ENCODE data around the gene AMBP.
"Not testable (repeated sequence)": the region's sequence is repeated elsewhere in the genome, so short reads cannot be mapped to it uniquely, and the experiment has no call there.

AMBP gene

DNA sequence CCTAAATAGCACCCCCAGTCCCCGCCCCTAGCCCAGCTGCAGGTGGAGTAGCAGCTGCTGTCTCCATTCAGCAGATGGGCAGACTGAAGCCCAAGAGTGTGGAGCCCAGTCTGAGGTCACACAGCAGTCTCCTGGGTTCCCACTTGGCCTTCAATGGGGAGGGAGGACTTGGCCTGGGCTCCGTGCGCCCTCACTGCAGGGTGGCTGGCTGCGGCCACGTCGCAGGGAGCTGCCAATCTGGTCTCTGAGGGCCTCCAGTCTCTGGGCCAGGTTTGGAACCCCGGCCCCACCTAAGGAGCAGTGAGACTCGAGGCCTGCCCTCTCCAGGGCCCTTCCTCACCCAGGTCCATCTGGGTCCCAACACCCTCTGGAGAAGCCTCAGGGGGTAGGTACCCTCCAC lies 13.6 kb upstream of the AMBP start:
- no peak for DNase-seq

- DNase-seq = no peak
These were observed 12.7 kb upstream of the AMBP start for GRCh38 chr9:114090798-114091197.

DNA sequence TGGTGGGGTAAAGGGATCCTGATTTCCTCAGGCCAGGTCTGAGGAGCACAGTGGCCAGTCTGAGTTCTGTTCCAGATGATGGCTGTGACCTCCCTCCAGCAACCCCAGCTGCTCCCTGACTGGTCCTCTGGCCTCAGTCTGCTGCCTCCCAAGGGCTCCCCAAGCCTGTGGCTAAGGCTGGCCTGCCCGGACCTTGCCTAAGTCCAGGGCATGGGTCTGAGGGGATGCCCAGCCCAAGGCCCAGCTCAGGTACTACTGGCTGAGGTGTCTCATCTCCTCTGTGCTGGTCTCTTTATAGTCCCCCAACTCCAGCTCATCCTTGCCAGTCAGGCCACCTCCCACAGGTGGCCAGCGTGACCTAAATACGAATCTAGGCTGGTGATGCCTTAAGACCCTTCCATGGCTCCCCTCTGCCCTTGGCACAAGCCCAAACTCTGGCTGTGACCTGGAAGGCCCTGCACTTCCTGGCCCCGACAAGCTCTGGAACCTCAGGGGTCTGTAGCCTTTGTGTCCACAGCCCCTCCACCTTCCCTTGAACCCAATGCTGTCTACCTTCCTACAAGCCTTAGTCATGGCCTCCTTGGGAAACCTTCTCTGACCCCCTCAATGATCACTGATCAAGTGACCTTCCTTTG lies 11.2 kb upstream of the AMBP start:
- no peak for DNase-seq

- DNase-seq = no peak
These were observed 10.6 kb upstream of the AMBP start for GRCh38 chr9:114088571-114089170.

GRCh38 chr9:114087721-114088120 lies 9.6 kb upstream of the AMBP start:
- DNase-seq = no peak

DNA sequence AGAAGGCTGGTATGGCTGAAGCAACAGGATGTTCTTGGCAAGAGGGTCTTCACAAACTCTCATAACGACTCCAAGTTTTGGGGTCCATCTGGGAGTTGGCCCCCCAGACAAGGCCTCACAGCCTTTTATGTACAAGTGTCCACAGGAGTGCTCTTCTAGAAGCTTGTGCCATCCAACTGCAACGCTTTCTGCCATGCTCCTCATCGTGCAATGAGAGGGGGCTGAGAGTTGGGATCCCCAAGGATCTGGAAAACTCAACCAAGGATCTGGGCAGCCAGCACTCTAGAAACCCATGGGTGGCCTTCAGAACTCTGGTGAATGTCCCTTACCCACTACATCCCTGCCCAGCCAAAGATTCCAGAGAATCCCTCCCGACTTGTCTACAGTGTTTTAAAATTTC lies 8.5 kb upstream of the AMBP start:
- no peak for DNase-seq

GRCh38 chr9:114086009-114086408 lies 7.9 kb upstream of the AMBP start:
- no peak for DNase-seq

DNA sequence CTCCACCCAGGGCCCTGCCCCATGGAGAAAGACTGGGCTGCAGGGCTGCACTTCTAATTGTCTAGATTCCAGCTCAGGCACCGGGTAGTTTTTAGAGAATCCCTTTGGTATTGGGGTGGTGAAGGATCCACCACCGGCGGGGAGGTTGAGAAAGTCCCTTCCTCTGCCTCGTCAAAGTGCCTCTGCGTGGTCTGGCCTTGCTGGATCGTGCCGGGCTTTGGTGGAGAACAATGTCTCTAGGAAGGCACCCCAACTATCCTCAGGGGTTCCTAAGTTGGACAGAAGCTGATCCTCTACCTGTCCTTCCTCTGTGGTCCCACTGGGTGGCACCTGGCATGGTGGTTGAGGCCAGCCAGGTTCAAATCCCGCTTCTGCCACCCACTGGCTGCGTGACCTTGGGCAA lies 7.3 kb upstream of the AMBP start:
- DNase-seq = no peak

GRCh38 chr9:114084282-114085073 lies 6.4 kb upstream of the AMBP start:
- no peak for DNase-seq

- no peak for DNase-seq
These were observed 5.6 kb upstream of the AMBP start for GRCh38 chr9:114083666-114084065.

DNA sequence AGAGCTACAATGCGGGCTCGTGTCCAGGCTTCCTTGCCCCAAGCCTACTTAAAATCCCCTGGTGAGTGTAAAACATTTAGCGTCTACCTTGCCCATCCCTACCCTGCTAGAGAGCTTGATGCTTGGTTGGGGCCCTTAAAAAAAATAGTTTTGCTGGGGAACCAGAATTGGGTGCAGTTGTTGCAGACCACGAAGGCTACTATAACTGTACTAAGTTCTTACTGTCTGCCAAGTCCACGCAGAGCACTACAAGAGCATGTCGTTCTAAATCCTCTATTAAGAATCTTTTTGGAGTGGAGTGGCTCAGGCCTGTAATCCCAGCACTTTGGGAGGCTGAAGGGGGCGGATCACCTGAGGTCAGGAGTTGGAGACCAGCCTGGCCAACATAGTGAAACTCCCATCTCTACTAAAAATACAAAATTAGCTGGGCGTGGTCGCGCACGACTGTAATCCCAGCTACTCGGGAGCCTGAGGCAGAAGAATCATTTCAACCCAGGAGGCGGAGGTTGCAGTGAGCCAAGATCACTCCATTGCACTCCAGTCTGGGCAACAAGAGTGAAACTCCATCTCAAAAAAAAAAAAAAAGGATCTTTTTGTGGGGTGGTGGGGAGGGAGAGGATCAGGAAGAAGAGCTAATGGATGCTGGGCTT lies 4.8 kb upstream of the AMBP start:
- DNase-seq = not testable (repeated sequence)

DNA sequence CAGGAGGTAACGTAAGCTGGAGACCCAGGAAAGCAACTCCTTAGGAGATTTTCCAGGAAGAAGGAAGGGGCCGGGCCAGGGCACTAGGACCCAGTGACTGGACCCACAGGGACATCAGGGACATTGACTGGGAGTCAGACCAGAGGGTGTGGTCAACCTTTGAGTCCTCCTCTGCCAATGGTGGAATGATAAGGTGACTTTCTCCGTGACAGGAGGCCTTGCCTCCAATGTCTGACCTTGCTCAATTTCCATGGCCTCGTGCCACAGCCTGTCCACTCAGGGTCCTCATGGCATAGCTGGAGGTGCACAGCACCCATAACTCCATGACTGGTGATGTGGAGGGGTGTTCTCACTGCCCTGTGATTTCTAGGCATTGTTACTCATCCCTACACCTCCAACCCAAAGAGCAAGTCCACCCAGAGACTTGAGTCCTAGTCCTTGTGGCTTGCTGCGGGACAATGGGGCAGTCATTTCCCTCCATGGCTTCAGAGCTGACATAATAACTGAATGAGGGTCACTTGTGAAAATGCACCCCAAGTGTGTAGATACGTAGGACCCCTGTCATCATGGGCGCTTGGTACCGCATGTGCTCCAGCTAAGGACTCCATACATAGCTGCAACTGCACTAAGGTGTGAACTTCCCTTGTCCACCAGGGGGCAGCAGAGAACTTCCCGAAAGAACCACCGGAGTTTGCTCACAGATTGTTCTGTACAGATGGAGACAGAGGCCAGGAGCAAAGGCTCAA lies 4.1 kb upstream of the AMBP start:
- peak; percentile 86 for DNase-seq

DNA sequence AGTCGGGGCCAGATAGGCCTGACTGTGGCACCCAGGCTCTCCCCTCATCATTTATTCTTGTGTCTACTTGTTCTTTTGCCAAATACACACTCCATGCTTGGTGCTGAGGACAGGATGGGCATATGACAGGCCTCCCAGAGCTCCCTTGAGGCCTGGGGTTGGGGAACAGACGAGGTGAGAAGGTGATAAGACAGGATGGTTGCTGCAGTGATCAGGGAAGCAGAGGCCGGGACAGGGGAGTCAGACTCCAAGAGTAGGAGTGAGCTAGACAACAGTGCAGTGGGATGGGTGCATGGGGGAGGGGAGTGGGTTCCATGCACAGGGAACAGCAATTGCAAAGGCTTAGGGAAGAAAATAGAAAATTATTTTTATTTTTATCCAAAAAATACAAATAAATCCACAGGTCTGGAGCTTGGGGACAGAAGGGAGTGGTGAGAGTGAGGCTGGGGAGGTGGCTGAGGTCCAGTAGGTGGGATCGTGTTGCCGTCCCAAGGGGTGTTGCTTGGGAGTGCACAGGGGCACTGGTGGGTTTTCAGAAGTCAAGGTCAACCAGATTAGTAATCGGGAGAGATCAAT lies 3.4 kb upstream of the AMBP start:
- no peak for DNase-seq

GRCh38 chr9:114080773-114081440 lies 2.8 kb upstream of the AMBP start:
- no peak for DNase-seq

GRCh38 chr9:114080195-114080772 lies 2.2 kb upstream of the AMBP start:
- no peak for DNase-seq

- DNase-seq = no peak
These were observed 669 bp upstream of the AMBP start for GRCh38 chr9:114078781-114079156.

- no peak for DNase-seq
These were observed 800 bp downstream of the AMBP start for GRCh38 chr9:114077162-114077837.

- no peak for DNase-seq
These were observed 1.6 kb downstream of the AMBP start for GRCh38 chr9:114076237-114077161.

- no peak for DNase-seq
These were observed 2.5 kb downstream of the AMBP start for GRCh38 chr9:114075602-114076001.
